ENCODE results near the gene GARIN5B.

Gene GARIN5B

GRCh38 chr19:55319785-55320184 lies 43.3 kb downstream of the GARIN5B start:
- no peak for DNase-seq

DNA sequence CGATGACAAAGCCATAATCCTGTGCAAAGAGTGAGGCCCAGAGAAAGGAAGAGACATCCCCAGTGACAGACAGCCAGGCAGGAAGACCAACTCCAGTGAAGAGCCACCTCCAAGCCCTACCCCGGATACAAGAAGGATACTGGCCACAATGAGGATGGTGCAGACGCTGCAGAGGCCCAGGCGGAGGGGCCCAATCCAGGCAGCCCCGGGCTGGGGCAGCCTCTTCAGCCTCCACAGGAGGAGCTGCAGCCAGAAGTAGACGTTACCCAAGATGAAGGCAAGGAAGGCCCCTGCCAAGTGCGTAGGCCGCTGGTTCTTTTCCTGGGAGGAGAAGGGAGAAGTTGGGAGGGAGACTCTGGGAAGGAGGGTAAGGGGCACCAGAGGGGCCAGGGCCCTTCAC lies 46.4 kb downstream of the GARIN5B start:
- DNase-seq: no peak

GRCh38 chr19:55315956-55316525 lies 47.0 kb downstream of the GARIN5B start:
- no peak for DNase-seq

DNA sequence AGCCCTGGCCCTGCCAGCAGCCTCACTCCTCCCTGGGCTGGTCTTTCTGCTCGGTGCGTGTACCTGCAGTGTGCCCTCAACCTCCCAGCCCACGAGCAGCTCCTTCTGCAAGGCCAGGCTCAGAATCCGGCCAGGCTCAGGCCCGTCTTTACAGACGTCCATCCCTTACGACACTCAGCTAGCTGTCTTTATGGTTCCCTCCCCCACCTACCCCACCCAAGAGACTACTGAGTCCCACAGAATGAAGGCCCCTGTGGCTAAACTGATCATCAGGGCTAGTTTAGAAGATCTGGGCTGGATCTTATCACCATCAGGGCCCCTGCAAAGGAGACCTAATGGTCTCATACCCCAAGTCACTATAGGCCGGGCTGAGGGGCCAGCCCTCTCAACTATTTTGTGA lies 48.7 kb downstream of the GARIN5B start:
- no peak for DNase-seq

DNA sequence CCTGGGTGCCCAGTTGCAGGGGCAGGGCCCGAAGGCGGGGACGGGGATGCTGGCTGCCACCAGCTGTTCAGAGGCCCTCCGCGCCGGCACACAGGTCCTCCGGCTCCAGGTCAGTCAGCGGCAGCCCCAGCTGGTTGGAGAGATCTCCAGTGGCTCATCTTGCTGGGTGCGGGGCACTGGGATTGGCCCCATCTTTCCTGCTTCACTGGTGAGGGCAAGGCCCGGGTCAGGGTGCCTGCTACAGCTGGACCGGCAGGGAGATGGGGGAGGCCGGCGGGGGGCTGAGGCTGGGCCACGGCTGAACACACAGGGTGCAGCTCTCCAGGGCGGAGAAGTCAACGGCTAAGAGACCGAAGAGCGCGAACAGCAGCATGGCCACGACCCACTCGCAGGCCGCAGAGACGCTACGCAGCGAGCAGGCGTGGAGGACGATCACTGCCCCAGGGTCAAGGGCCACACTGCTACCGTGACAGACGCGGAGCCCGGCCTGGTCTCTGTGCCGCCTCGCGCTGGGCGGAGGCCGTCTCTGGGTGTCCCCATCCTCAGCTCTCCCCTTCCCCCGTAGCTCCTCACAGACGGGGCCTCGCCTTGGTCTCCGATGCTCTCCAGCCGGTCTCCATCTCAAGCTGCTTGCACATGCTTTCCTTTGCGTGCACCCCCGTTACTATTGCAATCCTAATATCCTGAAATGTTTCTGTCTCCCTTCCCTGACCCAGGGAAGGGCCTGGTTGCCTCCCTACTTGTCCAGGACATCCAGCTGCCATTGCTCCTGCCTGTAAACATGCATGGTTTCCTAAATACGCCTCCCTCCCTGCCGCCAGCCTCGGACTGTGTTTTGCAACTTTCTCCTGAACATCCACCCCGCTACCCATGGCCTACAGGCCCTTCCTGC lies 50.2 kb downstream of the GARIN5B start:
- no peak for DNase-seq

DNA sequence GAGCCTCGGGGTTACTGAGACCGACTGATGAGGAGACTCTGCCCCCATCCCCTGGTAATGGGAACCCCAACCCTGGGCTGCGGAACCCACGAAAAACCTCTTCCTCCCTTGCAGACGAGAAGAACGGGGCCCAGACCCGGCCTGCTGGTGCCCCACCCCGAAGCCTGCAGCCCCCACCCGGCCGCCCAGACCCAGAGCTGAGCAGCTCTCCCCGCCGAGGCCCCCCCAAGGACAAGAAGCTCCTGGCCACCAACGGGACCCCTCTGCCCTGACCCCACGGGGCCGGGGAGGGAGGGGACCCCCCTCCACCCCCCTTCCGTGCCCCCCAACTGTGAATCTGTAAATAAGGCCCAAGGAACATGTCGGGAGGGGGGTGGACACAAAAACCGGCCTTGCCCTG lies 51.3 kb downstream of the GARIN5B start:
- no peak for DNase-seq

DNA sequence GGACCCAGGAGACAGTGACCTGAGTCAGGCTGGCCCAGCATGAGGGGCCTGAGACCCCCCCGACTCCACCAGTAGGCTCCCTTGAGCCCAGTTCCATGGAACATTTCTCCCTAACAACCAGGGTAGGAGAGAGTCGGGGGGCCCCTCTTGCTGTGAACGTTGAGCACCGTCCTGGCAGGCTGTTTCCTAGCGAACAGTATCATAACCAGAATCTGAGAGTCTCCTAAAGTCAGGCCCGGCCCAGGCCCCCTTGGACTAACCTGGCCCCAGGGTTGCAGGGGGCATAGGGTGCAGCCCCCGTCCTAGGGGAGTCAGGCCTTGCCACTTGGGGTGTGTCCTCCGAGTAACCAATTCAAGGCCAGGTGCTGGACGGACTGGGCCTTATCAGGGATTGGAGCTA lies 51.7 kb downstream of the GARIN5B start:
- no peak for DNase-seq

- DNase-seq: no peak
Measured at GRCh38 chr19:55310498-55310897, 52.6 kb downstream of the GARIN5B start.

GRCh38 chr19:55309448-55309847 lies 53.6 kb downstream of the GARIN5B start:
- no peak for DNase-seq

- DNase-seq: no peak
Measured at GRCh38 chr19:55308281-55308680, 54.8 kb downstream of the GARIN5B start.

GRCh38 chr19:55306712-55307111 lies 56.3 kb downstream of the GARIN5B start:
- no peak for DNase-seq

GRCh38 chr19:55305983-55306562 lies 57.0 kb downstream of the GARIN5B start:
- DNase-seq: no peak

- DNase-seq: peak; percentile 18
Measured at GRCh38 chr19:55305491-55305890, 57.6 kb downstream of the GARIN5B start.

DNA sequence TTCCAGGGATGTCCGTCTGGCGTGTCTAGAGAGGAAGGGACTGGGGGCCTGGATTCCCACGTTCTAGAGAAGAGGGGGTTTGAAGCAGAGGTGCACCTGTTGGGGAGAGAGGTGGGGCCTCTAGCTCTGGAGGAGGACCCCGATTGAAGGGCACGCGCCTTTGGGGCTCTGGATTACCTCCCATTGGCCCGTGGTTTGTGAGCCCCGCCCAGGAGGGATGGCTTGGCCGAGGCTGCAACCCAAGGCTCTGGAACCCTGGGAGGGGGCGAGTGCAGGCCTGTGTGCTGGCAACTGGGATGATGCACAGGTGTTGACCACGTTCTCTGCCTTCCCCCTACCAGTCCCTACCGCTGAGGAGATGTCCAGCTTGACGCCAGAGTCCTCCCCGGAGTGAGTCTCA lies 58.1 kb downstream of the GARIN5B start:
- no peak for DNase-seq
